Adrenal gland (tissue), 5 donors: ENCODE measurements around the gene MGAT5B.

Experiments used
- CTCF ChIP-seq, 6 experiments: fragments of 450-650 bp in 4 of 6; fragments of 200-600 bp in 2 of 6; sonication (generic) in 1 of 6; IDR thresholded peaks; 1 replicate in 5 of 6; 2 replicates in 1 of 6; pipeline versions ENCODE4 v1.5.1 to v1.8.0; 2016 to 2021; ENCODE audit warnings: antibody characterized with exemption in 6 of 6, mild to moderate bottlenecking in 2 of 6, moderate library complexity in 1 of 6
- POLR2A ChIP-seq, 2 donors: fragments of 450-650 bp; IDR thresholded peaks; one replicate each; pipeline ENCODE4 v1.6.1; 2017; ENCODE audit warnings: antibody characterized with exemption in 2 of 2, mild to moderate bottlenecking in 2 of 2, moderate library complexity in 1 of 2
- donor health status: DM: no; HTN: no; CAD: no.

GRCh38 chr17:76940738-76941350, 72.6 kb downstream of the MGAT5B start:
- TF ChIP-seq CTCF (IDR thresholded peaks at IDR 0.05) (peak in 1 of 6 experiments; percentile 23), POLR2A (IDR thresholded peaks at IDR 0.05) (no peak)
